ENCODE data around the gene FAAH2.

The FAAH2 gene

DNA sequence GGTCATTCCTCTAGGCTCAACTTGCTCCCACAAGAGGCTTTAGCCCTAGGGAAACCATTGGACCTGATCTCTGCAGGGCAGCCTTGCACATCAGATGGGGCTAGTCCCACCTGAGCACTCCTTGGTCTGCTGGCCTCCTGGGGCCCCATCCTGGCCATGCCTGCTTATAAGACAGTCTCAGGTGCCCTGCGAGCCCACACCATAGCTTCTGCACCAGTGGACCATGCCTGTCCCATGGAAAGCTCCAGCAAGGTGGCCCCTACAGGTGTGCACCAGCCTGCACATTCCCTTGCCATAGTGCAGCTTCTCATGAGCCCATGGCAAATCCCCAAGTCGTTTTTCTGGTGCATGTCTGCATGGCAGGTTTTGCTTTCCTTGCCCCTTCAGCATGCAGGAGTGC lies 19.6 kb upstream of the FAAH2 start:
- Histone ChIP-seq H3K9me3 (no peaks in the 10 kb centered on the region), H3K27me3 (no peaks in the 10 kb centered on the region)
- TF ChIP-seq, protein P1, sequence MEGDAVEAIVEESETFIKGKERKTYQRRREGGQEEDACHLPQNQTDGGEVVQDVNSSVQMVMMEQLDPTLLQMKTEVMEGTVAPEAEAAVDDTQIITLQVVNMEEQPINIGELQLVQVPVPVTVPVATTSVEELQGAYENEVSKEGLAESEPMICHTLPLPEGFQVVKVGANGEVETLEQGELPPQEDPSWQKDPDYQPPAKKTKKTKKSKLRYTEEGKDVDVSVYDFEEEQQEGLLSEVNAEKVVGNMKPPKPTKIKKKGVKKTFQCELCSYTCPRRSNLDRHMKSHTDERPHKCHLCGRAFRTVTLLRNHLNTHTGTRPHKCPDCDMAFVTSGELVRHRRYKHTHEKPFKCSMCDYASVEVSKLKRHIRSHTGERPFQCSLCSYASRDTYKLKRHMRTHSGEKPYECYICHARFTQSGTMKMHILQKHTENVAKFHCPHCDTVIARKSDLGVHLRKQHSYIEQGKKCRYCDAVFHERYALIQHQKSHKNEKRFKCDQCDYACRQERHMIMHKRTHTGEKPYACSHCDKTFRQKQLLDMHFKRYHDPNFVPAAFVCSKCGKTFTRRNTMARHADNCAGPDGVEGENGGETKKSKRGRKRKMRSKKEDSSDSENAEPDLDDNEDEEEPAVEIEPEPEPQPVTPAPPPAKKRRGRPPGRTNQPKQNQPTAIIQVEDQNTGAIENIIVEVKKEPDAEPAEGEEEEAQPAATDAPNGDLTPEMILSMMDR (IDR thresholded peaks at IDR 0.05), result no peak

DNA sequence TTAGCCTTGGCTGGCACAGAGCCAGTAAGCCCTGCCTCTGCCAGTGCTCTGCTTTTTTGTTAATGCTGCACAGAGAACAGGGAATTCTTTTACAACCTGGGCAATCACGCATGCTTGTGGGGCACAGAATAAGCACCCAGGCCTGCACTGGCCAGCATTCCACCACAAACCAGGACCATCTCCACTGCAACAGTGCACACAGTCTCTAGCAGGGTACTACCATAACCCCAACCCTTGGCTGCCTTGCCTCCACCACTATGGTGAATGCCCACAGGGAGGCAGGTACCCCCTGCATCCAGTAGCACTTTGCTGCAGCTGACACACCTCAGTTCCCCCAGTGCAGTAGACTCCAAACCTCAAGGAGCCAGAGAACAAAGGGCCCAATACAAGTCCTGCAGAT lies 19.2 kb upstream of the FAAH2 start:
- TF ChIP-seq, protein P1 (IDR thresholded peaks at IDR 0.05), result no peak
- H3K9me3 ChIP-seq, result no peaks in the 10 kb centered on the region
- H3K4me1 ChIP-seq (ENCODE audit: control insufficient read depth in 1 of 2, insufficient read depth in 1 of 2, low read depth in 1 of 2, low read length in 1 of 2), result no peaks in the 10 kb centered on the region
- H3K36me3 ChIP-seq, result no peaks in the 10 kb centered on the region
- no peak overlapping the region for H3K4me3 ChIP-seq (ENCODE audit: low read depth in 1 of 2, low read length in 1 of 2)
- no peaks in the 10 kb centered on the region for H3K27me3 ChIP-seq
- H3K27ac ChIP-seq, result no peak overlapping the region

More for the DNA sequence above, 19.6 kb upstream of the FAAH2 start:
- Histone ChIP-seq H3K4me1 (ENCODE audit: control insufficient read depth in 1 of 2, insufficient read depth in 1 of 2, low read depth in 1 of 2, low read length in 1 of 2) (no peaks in the 10 kb centered on the region), H3K27ac (no peak overlapping the region), H3K4me3 (ENCODE audit: low read depth in 1 of 2, low read length in 1 of 2) (no peak overlapping the region), H3K36me3 (no peaks in the 10 kb centered on the region)

DNA sequence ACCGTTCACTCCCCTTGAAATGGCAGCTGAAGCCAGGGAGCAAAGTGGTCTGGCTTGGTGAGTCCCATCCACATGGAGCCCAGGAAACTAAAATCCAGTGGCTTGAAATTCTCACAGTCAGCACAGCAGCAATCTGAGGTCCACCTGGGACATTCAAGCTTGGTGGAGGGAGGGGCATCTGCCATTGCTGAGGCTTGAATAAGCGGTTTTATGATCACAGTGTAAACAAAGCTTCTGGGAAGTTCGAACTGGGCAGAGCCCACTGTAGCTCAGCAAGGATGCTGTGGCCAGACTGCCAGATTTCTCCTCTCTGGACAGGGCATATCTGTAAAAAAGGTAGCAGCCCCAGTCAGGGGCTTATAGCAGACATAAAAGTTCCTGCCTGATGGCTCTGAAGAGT lies 15.5 kb upstream of the FAAH2 start:
- no peak overlapping the region for H3K4me3 ChIP-seq (ENCODE audit: low read depth in 1 of 2, low read length in 1 of 2)
- H3K4me1 ChIP-seq (ENCODE audit: control insufficient read depth in 1 of 2, insufficient read depth in 1 of 2, low read depth in 1 of 2, low read length in 1 of 2), result no peaks in the 10 kb centered on the region
- H3K27me3 ChIP-seq, result no peaks in the 10 kb centered on the region
- H3K9me3 ChIP-seq, result no peaks in the 10 kb centered on the region
- no peak overlapping the region for H3K27ac ChIP-seq
- TF ChIP-seq, protein P1 (IDR thresholded peaks at IDR 0.05), result no peak
- no peaks in the 10 kb centered on the region for H3K36me3 ChIP-seq

DNA sequence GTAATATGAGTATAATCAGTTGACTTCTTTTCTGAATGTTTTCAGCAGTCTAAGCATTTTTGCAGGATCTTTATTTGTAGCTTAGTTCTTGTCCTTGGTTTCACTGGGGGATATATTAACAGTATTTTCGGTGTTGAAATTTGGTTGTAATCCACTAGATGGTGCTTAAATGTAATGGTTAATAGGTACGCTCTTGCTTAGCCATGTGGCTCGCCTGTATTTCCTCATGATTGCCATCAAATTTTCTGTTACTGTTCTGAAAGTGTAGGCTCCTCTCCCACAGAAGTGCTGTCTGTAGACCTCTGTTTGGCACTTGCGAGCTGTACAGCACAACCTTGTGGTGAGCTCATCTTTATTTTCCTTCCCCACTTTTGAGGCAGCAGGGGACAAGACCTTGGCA lies 3.9 kb upstream of the FAAH2 start:
- no peaks in the 10 kb centered on the region for H3K36me3 ChIP-seq
- no peak overlapping the region for H3K4me3 ChIP-seq (ENCODE audit: low read depth in 1 of 2, low read length in 1 of 2)
- no peaks in the 10 kb centered on the region for H3K4me1 ChIP-seq (ENCODE audit: control insufficient read depth in 1 of 2, insufficient read depth in 1 of 2, low read depth in 1 of 2, low read length in 1 of 2)
- no peak overlapping the region for H3K27ac ChIP-seq
- TF ChIP-seq, protein P1 (IDR thresholded peaks at IDR 0.05), result no peak
- no peaks in the 10 kb centered on the region for H3K9me3 ChIP-seq
- no peaks in the 10 kb centered on the region for H3K27me3 ChIP-seq

DNA sequence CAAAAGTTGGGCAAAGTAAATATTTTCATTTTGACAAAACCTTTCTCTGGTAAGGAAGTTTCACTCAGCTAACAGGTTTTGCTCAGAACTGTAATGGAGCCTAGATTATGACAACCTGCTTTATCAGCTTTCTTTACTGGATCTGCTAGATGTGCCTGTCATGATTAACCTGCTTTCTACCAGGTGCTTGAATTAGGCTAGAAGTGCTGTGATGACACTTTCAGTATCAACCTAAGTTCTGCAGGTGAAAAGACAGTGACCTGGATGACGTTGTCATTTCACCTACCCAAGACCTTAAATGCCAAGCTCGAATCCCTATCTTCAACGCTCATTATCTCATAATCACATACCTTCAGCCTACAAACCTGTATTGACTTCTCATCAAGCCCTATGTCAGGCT lies 1.5 kb upstream of the FAAH2 start:
- Histone ChIP-seq H3K27ac (no peak overlapping the region), H3K27me3 (no peaks in the 10 kb centered on the region), H3K9me3 (no peaks in the 10 kb centered on the region), H3K36me3 (no peaks in the 10 kb centered on the region), H3K4me1 (ENCODE audit: control insufficient read depth in 1 of 2, insufficient read depth in 1 of 2, low read depth in 1 of 2, low read length in 1 of 2) (no peaks in the 10 kb centered on the region), H3K4me3 (ENCODE audit: low read depth in 1 of 2, low read length in 1 of 2) (no peak overlapping the region)
- TF ChIP-seq, protein P1 (IDR thresholded peaks at IDR 0.05), result no peak

DNA sequence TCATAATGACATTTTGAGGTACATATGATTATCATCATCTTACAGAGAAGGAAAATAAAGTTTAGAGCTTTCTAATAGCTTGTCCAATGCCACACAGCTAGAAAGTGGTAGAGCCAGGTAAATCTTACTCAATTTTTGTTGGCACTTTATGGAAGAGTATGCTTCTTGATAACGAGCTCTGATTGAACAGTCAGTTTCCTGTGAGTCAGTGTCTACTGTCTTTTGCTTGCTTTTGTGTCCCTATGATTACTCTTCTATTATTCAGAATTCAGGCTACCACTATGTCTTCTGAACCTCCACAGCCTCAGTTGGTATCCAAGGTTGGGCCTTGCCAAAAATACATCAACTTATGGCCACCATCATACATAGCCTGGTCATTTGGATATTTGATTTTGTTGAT lies 2.6 kb downstream of the FAAH2 start:
- TF ChIP-seq, protein P1 (IDR thresholded peaks at IDR 0.05), result no peak
- Histone ChIP-seq H3K9me3 (no peaks in the 10 kb centered on the region), H3K36me3 (no peaks in the 10 kb centered on the region), H3K27ac (no peak overlapping the region), H3K27me3 (no peaks in the 10 kb centered on the region), H3K4me1 (ENCODE audit: control insufficient read depth in 1 of 2, insufficient read depth in 1 of 2, low read depth in 1 of 2, low read length in 1 of 2) (no peaks in the 10 kb centered on the region), H3K4me3 (ENCODE audit: low read depth in 1 of 2, low read length in 1 of 2) (no peak overlapping the region)
